ENCODE data around the gene ADAMTS2.

DNA sequence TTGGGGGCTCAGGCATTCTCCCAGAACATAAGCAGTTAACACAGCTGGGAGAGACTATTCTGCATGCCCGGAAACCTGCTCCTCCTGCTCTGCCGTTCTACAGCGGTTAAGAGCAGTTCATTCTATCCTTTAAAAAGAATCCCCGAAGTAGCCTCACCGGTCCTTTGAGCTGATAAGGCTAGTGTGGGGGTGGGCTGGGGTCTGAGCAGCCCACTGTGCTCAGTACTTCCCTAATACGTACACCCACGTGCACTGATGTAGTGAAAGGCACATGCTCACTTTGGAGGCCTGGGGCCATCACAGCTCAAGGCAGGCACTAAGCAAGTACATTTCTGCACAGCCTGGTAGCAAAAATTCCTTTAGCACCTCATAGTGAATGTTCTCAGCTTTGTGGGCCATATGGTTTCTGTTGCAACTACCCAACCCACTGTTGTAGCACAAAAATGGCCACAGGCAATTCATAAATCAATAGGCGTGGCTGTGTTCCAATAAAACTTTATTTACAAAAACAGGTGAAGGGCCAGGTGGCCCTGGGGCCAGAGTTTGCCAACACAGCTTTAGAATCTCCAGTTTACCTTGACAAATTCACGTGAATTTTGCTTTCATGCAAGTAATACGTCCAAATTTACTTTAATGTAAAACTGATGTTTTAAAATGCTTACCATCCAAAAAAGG, 148.7 kb downstream of the ADAMTS2 start:
- TF ChIP-seq, protein P1, sequence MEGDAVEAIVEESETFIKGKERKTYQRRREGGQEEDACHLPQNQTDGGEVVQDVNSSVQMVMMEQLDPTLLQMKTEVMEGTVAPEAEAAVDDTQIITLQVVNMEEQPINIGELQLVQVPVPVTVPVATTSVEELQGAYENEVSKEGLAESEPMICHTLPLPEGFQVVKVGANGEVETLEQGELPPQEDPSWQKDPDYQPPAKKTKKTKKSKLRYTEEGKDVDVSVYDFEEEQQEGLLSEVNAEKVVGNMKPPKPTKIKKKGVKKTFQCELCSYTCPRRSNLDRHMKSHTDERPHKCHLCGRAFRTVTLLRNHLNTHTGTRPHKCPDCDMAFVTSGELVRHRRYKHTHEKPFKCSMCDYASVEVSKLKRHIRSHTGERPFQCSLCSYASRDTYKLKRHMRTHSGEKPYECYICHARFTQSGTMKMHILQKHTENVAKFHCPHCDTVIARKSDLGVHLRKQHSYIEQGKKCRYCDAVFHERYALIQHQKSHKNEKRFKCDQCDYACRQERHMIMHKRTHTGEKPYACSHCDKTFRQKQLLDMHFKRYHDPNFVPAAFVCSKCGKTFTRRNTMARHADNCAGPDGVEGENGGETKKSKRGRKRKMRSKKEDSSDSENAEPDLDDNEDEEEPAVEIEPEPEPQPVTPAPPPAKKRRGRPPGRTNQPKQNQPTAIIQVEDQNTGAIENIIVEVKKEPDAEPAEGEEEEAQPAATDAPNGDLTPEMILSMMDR (IDR thresholded peaks at IDR 0.05): no peak
- TF ChIP-seq POLR2A (IDR thresholded peaks at IDR 0.05): no peak
